Bone marrow (tissue), 2 donors: ENCODE data around the gene ARID1B.

ENCODE experiments used
- DNase-seq, 2 donors: peaks; one replicate each; lab custom pipeline; 2025; lab: John Stamatoyannopoulos, UW

ARID1B gene

DNA sequence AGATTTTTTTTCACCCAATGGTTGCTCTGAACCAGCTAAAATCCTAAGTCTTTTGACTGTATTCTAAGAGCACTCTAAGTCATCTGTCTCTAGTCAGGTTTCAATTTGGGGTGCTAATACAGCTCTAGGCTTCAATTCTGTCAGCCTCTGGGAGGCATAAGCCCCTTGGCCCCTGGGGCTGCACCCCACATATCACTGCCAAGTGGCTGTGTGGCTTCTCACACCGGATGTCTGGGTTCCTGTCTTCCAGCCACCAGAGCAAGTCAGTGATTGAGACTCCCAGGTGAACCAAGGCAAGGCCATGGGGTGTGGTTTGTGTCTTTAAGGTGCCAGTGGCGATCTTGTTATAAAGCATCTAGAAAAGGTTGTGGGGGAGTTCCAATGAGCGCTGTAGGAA, 409.6 kb downstream of the ARID1B start:
- DNase-seq: no peak

- no peak for DNase-seq
These were observed 410.3 kb downstream of the ARID1B start for GRCh38 chr6:157187182-157188083.

- no peak for DNase-seq
These were observed 411.0 kb downstream of the ARID1B start for GRCh38 chr6:157188213-157188612.

- no peak for DNase-seq
These were observed 416.3 kb downstream of the ARID1B start for GRCh38 chr6:157193443-157193996.

DNA sequence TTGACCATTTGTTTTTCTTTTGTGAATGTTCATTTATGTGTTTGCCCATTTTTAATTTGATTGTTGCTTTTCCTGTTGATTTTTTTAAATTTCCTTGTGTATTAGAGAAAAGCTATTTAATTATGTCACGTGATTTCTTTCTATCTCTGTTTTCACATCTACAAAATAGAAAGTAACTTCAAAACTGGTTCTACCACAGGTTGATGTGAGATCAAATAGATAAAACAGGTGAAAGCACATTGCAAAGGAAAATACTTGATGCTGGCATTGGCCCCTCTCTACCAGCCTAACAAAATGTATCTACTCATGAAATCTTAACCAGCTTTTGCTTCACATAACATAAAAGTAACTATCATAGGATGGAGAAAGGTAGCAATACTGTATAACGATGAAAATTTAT, 416.9 kb downstream of the ARID1B start:
- no peak for DNase-seq

DNA sequence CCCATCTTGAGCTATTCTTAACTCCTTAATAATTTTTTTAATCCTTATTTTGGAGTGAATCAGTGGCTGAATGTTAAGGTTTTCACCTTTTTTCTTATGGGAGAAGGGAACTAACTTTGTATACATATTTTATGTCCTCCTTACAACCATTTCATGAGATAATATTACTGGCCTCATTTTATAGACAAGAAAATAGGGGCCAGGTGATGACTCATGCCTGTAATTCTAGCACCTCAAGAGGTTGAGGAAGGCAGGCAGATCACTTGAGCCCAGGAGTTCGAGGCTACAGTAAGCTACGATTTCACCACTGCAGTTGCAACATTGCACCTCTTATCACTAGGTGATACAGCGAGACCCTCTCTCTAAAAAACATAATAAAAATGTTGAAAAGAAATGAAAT, 417.5 kb downstream of the ARID1B start:
- DNase-seq: no peak

- DNase-seq: no peak
These were observed 419.2 kb downstream of the ARID1B start for GRCh38 chr6:157196391-157196790.

DNA sequence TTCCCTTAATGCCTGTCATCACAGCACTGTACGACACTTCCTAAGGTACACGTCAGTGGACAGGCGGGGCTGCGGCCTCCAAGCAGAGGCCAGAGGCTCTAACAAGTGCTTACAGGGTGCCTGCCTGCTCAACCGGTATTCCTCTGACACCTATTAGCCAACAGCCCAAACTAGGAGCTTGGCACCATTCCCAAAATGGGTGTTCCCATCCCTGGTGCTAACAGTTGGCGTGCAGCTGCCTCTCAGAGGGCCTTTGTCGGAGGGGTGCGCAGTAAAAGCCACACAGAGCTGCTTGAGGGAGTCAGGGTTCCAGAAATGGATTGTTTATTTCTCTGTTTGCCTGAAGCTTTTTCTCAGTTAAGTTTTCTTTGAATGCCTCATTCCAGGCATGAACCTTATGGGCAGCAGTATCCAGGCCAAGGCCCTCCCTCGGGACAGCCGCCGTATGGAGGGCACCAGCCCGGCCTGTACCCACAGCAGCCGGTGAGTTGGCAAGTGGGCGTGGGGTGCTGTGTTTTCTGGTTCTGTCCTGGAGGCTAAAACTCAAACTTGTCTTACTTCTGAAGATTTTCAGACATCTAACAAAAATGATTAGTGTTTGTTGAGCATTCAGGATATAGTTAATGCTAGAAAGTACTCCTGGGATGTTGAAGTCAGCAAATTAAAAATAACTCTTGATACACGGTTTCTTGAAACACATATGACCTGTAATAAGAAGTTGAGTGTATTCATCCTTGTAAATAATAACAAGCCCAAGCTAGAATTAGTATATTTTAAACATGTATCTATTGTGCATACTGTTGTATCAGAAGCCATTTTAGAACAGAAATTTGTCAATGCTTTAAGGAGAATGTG, 421.5 kb downstream of the ARID1B start:
- no peak for DNase-seq

DNA sequence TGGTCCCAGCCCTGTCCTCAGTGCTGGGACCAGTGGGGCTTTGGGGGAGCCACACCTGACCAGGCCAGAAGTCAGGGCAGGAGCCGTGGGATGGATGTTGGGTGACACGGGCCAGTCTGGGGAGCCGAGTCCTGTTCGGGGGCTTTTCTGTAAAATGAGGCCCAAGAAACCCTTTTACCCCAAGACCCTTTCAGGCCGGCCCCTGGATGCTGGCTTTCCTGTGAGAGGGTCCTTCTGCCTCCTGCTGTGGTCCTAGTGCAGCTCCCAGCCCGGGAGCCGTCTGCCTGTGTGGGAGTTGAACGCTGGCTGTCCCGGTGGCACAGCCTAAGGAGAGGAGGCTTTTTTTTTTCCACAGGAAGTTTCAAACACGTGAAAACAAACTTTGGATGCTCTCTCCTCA, 422.9 kb downstream of the ARID1B start:
- DNase-seq: no peak

DNA sequence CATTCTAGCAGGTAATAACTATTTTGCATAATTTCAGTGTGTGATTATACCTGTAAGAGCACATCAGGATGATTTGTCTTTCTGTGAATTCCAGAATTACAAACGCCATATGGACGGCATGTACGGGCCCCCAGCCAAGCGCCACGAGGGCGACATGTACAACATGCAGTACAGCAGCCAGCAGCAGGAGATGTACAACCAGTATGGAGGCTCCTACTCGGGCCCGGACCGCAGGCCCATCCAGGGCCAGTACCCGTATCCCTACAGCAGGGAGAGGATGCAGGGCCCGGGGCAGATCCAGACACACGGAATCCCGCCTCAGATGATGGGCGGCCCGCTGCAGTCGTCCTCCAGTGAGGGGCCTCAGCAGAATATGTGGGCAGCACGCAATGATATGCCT, 423.4 kb downstream of the ARID1B start:
- DNase-seq: no peak

- DNase-seq: no peak
These were observed 423.9 kb downstream of the ARID1B start for GRCh38 chr6:157201083-157201482.

DNA sequence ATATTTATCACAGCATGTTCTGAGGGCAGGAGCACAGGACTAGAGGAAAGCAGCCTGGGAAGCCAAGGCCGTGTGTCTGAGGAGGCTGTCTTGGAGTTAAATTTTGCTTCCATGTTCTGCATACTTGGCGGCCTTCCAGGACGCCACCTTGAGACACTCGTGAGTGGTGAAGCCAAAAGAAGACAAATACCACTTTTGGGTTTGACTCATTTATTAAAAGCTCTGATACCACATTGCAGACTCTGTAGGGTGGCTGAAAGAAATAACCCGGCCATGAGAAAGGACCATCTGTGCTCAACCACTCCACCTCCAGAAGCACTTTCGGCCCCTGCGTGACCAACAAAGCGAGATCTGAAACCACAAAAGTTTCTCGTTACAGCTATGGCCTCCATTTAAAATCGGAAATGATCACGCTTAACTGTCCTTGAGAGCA, 426.1 kb downstream of the ARID1B start:
- DNase-seq: no peak

- DNase-seq: no peak
These were observed 426.6 kb downstream of the ARID1B start for GRCh38 chr6:157203764-157204163.

DNA sequence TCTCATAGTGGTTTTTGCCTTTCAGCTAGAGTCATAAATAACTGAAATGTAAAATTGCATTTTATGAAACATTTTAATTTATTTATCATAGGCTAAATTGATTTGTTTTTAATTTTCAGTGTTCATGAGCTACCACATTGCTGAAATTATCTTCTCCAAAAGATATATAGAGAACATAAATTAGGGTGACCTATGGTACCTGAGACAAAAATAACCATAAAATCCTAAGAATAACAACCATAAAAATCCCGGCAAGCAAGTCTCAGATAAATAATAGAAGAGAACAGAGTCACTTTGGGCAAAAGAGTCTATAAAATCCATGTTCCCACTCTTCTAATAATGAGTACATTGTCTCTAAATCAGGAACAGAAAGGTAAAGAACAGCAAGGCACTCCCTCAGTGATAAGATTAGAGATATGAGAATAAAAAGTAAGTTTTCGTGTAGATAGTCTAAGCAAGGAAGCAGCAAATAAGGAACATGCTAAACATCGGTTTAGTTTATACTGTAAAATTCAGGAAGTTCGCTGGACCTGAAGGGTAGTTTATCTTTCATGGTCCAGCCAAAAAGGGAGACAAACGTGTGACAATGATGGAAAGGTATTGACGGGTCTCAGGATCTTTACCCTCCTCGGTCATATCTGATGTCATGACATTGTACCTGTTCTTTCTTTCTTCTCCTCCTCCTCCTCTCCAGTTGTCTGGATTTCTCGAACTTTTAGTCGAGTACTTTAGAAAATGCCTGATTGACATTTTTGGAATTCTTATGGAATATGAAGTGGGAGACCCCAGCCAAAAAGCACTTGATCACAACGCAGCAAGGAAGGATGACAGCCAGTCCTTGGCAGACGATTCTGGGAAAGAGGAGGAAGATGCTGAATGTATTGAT, 428.5 kb downstream of the ARID1B start:
- DNase-seq: no peak

GRCh38 chr6:157206359-157206815, 429.2 kb downstream of the ARID1B start:
- no peak for DNase-seq

- DNase-seq: no peak
These were observed 430.4 kb downstream of the ARID1B start for GRCh38 chr6:157207521-157208076.

DNA sequence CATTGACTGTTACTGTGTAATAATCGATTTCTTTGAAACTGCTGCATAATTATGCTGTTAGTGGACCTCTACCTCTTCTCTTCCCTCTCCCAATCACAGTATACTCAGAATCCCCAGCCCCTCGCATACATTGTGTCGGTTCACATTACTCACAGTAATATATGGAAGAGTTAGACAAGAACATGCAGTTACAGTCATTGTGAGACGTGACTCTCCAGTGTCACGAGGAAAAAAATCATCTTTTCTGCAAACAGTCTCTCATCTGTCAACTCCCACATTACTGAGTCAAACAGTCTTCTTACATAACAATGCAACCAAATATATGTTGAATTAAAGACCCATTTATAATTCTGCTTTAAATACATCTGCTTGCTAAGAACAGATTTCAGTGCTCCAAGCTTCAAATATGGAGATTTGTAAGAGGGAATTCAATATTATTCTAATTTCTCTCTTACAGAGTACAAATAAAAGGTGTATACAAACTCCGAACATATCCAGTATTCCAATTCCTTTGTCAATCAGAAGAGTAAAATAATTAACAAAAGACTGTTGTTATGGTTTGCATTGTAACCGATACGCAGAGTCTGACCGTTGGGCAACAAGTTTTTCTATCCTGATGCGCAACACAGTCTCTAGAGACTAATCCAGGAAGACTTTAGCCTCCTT, 432.8 kb downstream of the ARID1B start:
- no peak for DNase-seq

DNA sequence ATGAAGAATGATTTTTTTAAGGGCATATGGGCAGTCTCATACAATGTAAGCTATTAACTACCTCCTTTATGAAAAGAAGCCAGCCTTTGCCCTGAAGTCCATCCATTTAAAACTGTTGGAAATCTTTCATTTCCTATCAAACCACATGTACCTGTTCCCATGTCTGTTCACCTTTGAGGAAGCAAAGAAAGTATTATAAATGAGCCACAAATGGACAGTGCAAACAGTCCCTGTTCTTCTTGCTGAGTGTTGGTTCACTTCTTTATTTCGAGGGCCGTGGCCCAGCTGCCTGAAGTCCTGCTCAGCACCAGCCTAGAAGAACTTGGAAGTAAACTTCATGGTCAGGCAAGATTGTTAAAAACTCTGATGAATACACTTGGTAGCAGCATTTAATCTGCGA, 433.8 kb downstream of the ARID1B start:
- DNase-seq: no peak

- no peak for DNase-seq
These were observed 434.7 kb downstream of the ARID1B start for GRCh38 chr6:157211603-157212455.

GRCh38 chr6:157213426-157213825, 436.2 kb downstream of the ARID1B start:
- no peak for DNase-seq
